SK-N-MC (cell line): Measurements from ENCODE around the gene PRAMEF33.
"Not testable (repeated sequence)": the region's sequence is repeated elsewhere in the genome, so short reads cannot be mapped to it uniquely, and the experiment has no call there.

Source experiments
- EZH2 ChIP-seq: fragments of 200-600 bp; sonication (generic); IDR thresholded peaks from one replicate; pipeline ENCODE4 v1.6.1; 2017; ENCODE audit warnings: antibody characterized with exemption
- FOXP2 ChIP-seq: optimal IDR thresholded peaks from 2 replicates; pipeline ENCODE3; 2011; ENCODE audit warnings: mild to moderate bottlenecking, moderate library complexity; ENCODE audit not compliant: insufficient read depth; ENCODE audit errors: extremely low read length, control extremely low read depth
- POLR2AphosphoS5 ChIP-seq: IDR thresholded peaks from 2 replicates; pipeline ENCODE4 v1.6.1; 2012; ENCODE audit warnings: mild to moderate bottlenecking, low read depth, low read length, borderline replicate concordance

DNA sequence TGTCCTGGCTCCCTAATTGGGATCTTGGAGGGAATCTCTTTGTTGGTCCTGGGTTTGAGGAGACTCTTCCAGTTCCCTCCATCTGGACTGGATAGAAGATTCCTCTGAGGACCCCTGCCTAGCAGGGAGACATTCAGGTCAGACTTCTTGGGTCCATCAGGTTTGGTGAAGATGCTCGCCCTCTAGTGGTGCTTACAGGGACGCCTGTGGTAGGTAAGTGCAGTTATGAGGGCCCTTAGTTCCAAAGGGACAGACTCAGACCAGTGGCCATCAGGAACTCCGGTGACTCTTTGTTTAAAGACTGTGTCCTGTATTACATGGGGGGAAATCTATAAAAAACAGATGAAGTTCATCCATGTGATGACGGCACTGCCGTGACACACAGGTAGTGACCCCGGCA is 26.3 kb upstream of the PRAMEF33 start:
- TF ChIP-seq EZH2, POLR2AphosphoS5, FOXP2: not testable (repeated sequence)
